ENCODE data around the gene CERS4.

DNA sequence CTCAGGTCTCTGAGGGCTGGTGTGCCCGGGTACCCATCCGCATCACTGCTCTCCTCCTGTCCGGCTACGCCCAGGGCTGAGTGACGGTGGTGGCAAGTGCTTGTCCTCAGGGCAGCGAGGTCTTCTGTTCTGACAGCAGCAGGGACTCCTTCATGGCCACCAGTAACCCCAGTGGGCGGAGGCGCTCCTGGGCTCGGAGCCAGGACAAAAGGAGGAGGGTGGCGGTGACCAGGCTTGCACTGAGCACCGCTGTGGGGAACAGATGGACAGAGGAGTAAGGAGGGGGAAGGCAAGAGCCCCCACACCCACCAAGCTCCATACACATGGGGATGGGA, 93.2 kb downstream of the CERS4 start:
- TF ChIP-seq, protein P1, sequence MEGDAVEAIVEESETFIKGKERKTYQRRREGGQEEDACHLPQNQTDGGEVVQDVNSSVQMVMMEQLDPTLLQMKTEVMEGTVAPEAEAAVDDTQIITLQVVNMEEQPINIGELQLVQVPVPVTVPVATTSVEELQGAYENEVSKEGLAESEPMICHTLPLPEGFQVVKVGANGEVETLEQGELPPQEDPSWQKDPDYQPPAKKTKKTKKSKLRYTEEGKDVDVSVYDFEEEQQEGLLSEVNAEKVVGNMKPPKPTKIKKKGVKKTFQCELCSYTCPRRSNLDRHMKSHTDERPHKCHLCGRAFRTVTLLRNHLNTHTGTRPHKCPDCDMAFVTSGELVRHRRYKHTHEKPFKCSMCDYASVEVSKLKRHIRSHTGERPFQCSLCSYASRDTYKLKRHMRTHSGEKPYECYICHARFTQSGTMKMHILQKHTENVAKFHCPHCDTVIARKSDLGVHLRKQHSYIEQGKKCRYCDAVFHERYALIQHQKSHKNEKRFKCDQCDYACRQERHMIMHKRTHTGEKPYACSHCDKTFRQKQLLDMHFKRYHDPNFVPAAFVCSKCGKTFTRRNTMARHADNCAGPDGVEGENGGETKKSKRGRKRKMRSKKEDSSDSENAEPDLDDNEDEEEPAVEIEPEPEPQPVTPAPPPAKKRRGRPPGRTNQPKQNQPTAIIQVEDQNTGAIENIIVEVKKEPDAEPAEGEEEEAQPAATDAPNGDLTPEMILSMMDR (IDR thresholded peaks at IDR 0.05; ENCODE audit: insufficient read depth, low read length, poor library complexity, severe bottlenecking): no peak
- no peak for TF ChIP-seq EZH2phosphoT487 (conservative IDR thresholded peaks at IDR 0.05; ENCODE audit: low read length)

All from SU-DHL-6 (cell line).